NCI-H510A treated with DMSO at 0.1 percent for 48 hours (cell line): ENCODE measurements around the gene ACOXL.

ENCODE experiments used
- DNase-seq: peaks from one replicate; lab custom pipeline; 2025; lab: John Stamatoyannopoulos, UW

ACOXL gene

GRCh38 chr2:111011218-111011617, 278.8 kb downstream of the ACOXL start:
- no peak for DNase-seq

GRCh38 chr2:111015283-111015995, 283.1 kb downstream of the ACOXL start:
- DNase-seq: no peak

GRCh38 chr2:111017034-111017622, 284.8 kb downstream of the ACOXL start:
- DNase-seq: no peak

GRCh38 chr2:111017909-111018308, 285.5 kb downstream of the ACOXL start:
- DNase-seq: no peak

GRCh38 chr2:111019381-111019780, 287.0 kb downstream of the ACOXL start:
- DNase-seq: no peak

- no peak for DNase-seq
Observed at GRCh38 chr2:111022633-111023032, 290.3 kb downstream of the ACOXL start.

GRCh38 chr2:111024496-111024895, 292.1 kb downstream of the ACOXL start:
- no peak for DNase-seq

GRCh38 chr2:111025288-111025687, 292.9 kb downstream of the ACOXL start:
- DNase-seq: peak; percentile 30

GRCh38 chr2:111028720-111029119, 296.3 kb downstream of the ACOXL start:
- DNase-seq: no peak

- no peak for DNase-seq
Observed at GRCh38 chr2:111029181-111029927, 297.0 kb downstream of the ACOXL start.

GRCh38 chr2:111030260-111030891, 298.0 kb downstream of the ACOXL start:
- DNase-seq: no peak

GRCh38 chr2:111030945-111031344, 298.6 kb downstream of the ACOXL start:
- no peak for DNase-seq

GRCh38 chr2:111031546-111032478, 299.4 kb downstream of the ACOXL start:
- peak; percentile 34 for DNase-seq

GRCh38 chr2:111032721-111033429, 300.5 kb downstream of the ACOXL start:
- DNase-seq: no peak

- DNase-seq: no peak
Observed at GRCh38 chr2:111034146-111034545, 301.8 kb downstream of the ACOXL start.

GRCh38 chr2:111034606-111035005, 302.2 kb downstream of the ACOXL start:
- DNase-seq: no peak

- no peak for DNase-seq
Observed at GRCh38 chr2:111035830-111036441, 303.6 kb downstream of the ACOXL start.

- no peak for DNase-seq
Observed at GRCh38 chr2:111037128-111037527, 304.8 kb downstream of the ACOXL start.

GRCh38 chr2:111039628-111040383, 307.4 kb downstream of the ACOXL start:
- DNase-seq: no peak
